ENCODE measurements around the gene CITED2. TPM values are rescaled to one million over a fixed set of nuclear protein-coding genes. Genes with fewer than 3 reads are reported as not detected.
"Not testable (repeated sequence)": the region's sequence is repeated elsewhere in the genome, so short reads cannot be mapped to it uniquely, and the experiment has no call there.

Gene CITED2
- polyA plus RNA-seq, 3 donors, result 22.9 to 71.6 (median 43.9) TPM

DNA sequence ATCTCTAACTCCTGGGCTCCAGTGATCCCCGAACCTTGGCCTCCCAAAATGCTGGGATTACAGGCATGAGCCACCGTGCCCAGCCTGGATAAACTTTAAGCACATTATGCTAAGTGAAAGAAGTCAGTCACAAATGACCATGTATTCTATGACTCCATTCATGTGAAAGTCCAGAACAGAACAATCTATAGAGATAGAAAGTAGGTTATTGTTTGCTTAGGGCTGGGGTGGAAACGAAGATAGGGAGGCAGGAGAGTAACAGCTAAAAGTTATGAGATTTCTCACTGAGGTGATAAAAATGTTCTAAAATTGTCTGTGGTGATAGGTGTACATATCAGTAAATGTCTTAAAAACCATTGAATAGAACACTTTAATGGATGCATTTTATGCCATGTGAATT, 40.9 kb upstream of the CITED2 start:
- DNase-seq, result no peak
- no peak overlapping the region for H3K27ac Mint-ChIP-seq
- no peak overlapping the region for H3K27ac ChIP-seq (ENCODE audit: low read depth in 1 of 2, low read length in 2 of 2)
- peaks cover 0 to 2% (median 0%) of the 10 kb centered on the region in 3 donors for H3K27me3 Mint-ChIP-seq (ENCODE audit: low read depth in 3 of 3)
- WGBS (ENCODE audit: insufficient coverage), result 100% methylated on average over 1 of the region's 3 CpGs
- no peaks in the 10 kb centered on the region for H3K79me2 ChIP-seq (ENCODE audit: insufficient read depth, low read length)
- no peak overlapping the region for H3K4me3 Mint-ChIP-seq
- peaks cover 23% of the 10 kb centered on the region for H3K4me1 Mint-ChIP-seq
- no peaks in the 10 kb centered on the region for H3K9me3 ChIP-seq (replicated peaks in 1 of 2; ENCODE audit: control insufficient read depth in 1 of 2, insufficient read depth in 1 of 2, low read length in 2 of 2)
- H3K27me3 ChIP-seq (ENCODE audit: control insufficient read depth in 2 of 2, insufficient read depth in 2 of 2, low read length in 2 of 2), result no peaks in the 10 kb centered on the region
- H2AFZ ChIP-seq (ENCODE audit: insufficient read depth, low read depth, low read length, poor library complexity, severe bottlenecking), result no peak overlapping the region
- no peak overlapping the region for H3K4me2 ChIP-seq (replicated peaks; ENCODE audit: extremely low read depth, low read length, poor library complexity, severe bottlenecking)
- H3K9ac ChIP-seq (ENCODE audit: insufficient read depth, low read length, poor library complexity, severe bottlenecking), result no peak overlapping the region
- no peak overlapping the region for H3K4me3 ChIP-seq (replicated peaks in 1 of 3; ENCODE audit: low read depth in 2 of 3, low read length in 3 of 3)
- TF ChIP-seq, protein P1, sequence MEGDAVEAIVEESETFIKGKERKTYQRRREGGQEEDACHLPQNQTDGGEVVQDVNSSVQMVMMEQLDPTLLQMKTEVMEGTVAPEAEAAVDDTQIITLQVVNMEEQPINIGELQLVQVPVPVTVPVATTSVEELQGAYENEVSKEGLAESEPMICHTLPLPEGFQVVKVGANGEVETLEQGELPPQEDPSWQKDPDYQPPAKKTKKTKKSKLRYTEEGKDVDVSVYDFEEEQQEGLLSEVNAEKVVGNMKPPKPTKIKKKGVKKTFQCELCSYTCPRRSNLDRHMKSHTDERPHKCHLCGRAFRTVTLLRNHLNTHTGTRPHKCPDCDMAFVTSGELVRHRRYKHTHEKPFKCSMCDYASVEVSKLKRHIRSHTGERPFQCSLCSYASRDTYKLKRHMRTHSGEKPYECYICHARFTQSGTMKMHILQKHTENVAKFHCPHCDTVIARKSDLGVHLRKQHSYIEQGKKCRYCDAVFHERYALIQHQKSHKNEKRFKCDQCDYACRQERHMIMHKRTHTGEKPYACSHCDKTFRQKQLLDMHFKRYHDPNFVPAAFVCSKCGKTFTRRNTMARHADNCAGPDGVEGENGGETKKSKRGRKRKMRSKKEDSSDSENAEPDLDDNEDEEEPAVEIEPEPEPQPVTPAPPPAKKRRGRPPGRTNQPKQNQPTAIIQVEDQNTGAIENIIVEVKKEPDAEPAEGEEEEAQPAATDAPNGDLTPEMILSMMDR (IDR thresholded peaks at IDR 0.05), result no peak
- H3K36me3 ChIP-seq (replicated peaks in 1 of 2; ENCODE audit: control insufficient read depth in 1 of 2, insufficient read depth in 2 of 2, low read length in 2 of 2), result no peaks in the 10 kb centered on the region
- peaks cover 12 to 16% of the 10 kb centered on the region in 2 donors for H3K4me1 ChIP-seq (ENCODE audit: control insufficient read depth in 1 of 2, insufficient read depth in 2 of 2, low read length in 2 of 2)
- no peaks in the 10 kb centered on the region for H3K36me3 Mint-ChIP-seq
- H3K9me3 Mint-ChIP-seq, result peaks cover 0 to 2% (median 0%) of the 10 kb centered on the region in 7 donors
- intact Hi-C loops (cut with micrococcal nuclease), result no loop called here
- H4K20me1 ChIP-seq (ENCODE audit: insufficient read depth, low read length), result no peaks in the 10 kb centered on the region

DNA sequence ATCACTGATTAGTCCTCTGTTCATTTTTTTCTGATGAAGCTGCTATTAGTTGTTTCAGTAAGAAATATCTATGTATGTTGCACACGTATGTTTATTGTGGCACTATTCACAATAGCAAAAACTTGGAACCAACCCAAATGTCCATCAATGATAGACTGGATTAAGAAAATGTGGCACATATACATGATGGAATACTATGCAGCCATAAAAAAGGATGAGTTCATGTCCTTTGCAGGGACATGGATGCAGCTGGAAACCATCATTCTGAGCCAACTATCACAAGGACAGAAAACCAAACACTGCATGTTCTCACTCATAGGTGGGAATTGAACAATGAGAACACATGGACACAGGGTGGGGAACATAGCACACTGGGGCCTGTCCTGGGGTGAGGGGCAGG, 37.7 kb upstream of the CITED2 start:
- DNase-seq; H3K9ac ChIP-seq (ENCODE audit: insufficient read depth, low read length, poor library complexity, severe bottlenecking); intact Hi-C loops (cut with micrococcal nuclease); H3K4me2 ChIP-seq (replicated peaks; ENCODE audit: extremely low read depth, low read length, poor library complexity, severe bottlenecking); H3K27ac Mint-ChIP-seq; H3K4me3 ChIP-seq (replicated peaks in 1 of 3; ENCODE audit: low read depth in 2 of 3, low read length in 3 of 3); H3K36me3 Mint-ChIP-seq; H2AFZ ChIP-seq (ENCODE audit: insufficient read depth, low read depth, low read length, poor library complexity, severe bottlenecking); H3K4me1 Mint-ChIP-seq; H3K36me3 ChIP-seq (replicated peaks in 1 of 2; ENCODE audit: control insufficient read depth in 1 of 2, insufficient read depth in 2 of 2, low read length in 2 of 2); H3K27me3 ChIP-seq (ENCODE audit: control insufficient read depth in 2 of 2, insufficient read depth in 2 of 2, low read length in 2 of 2); H4K20me1 ChIP-seq (ENCODE audit: insufficient read depth, low read length); H3K79me2 ChIP-seq (ENCODE audit: insufficient read depth, low read length); H3K9me3 Mint-ChIP-seq; H3K9me3 ChIP-seq (replicated peaks in 1 of 2; ENCODE audit: control insufficient read depth in 1 of 2, insufficient read depth in 1 of 2, low read length in 2 of 2); H3K27ac ChIP-seq (ENCODE audit: low read depth in 1 of 2, low read length in 2 of 2); H3K4me3 Mint-ChIP-seq; H3K4me1 ChIP-seq (ENCODE audit: control insufficient read depth in 1 of 2, insufficient read depth in 2 of 2, low read length in 2 of 2); H3K27me3 Mint-ChIP-seq (ENCODE audit: low read depth in 3 of 3): not testable (repeated sequence)
- no CpG with 5 or more reads among the region's 1 CpG for WGBS (ENCODE audit: insufficient coverage)
